ENCODE measurements around the gene BLMH. TPM values are rescaled to one million over a fixed set of nuclear protein-coding genes. Genes with fewer than 3 reads are reported as not detected.

The BLMH gene
- total RNA-seq, 1 donor from 2014 or later = 49.5 TPM

DNA sequence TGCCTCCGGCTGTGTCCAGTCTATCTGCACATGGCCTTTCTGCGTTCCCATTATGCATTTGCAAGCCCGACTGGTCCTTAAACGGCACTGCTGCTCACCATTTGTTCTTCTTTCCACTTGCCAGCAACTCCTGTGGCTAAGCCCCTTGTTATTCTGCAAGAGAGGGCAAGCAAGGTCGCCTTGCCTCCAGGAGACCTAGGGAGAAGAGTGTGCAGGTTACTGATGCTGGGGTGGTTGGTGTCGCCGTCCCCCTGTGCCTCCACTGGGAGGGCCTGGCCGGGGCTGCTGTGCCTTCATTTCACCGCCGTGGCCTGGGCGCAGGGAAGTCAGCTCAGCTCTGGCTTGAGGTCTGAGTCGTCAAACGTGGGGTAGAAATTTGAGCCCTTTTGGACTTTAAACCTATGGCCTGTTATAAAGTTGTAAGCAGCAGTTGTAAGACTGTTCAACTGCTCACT lies 69.0 kb downstream of the BLMH start:
- peaks cover 19% of the 10 kb centered on the region for H3K4me1 Mint-ChIP-seq (ENCODE audit: low read depth)
- no peak overlapping the region for H3K4me3 Mint-ChIP-seq (ENCODE audit: unreplicated experiment)
- no peaks in the 10 kb centered on the region for H3K9me3 Mint-ChIP-seq (ENCODE audit: low read depth)
- DNase-seq (ENCODE audit: low spot score) = no peak
- no peaks in the 10 kb centered on the region for H3K36me3 Mint-ChIP-seq (ENCODE audit: low read depth)
- peaks cover 9% of the 10 kb centered on the region for H3K27me3 Mint-ChIP-seq (ENCODE audit: low read depth)
- no peak overlapping the region for H3K27ac Mint-ChIP-seq (ENCODE audit: unreplicated experiment)
- TF ChIP-seq CTCF (IDR thresholded peaks at IDR 0.05) = no peak

DNA sequence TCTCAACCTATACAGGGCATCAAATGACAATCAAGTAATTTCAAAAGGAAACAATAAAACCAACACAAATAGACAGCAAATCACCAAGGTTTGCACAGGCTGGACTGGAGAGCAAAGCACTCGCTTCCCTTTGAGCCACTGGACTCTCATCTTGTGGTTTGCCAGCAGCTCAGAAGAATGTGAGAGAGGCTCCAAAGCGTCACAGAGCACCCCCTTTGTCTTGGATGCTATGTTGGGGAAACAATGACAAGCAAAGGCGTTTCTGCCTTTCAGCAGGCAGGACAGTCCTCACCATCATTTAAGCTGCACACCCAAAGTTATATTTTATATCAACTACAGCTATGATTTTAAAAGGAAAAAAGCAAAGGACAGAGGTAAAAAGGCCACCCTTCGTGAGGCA lies 69.5 kb downstream of the BLMH start:
- TF ChIP-seq CTCF (IDR thresholded peaks at IDR 0.05) = no peak
- no peak for DNase-seq (ENCODE audit: low spot score)
- H3K4me1 Mint-ChIP-seq (ENCODE audit: low read depth) = peaks cover 18% of the 10 kb centered on the region
- no peak overlapping the region for H3K4me3 Mint-ChIP-seq (ENCODE audit: unreplicated experiment)
- no peak overlapping the region for H3K27ac Mint-ChIP-seq (ENCODE audit: unreplicated experiment)
- no peaks in the 10 kb centered on the region for H3K36me3 Mint-ChIP-seq (ENCODE audit: low read depth)
- H3K9me3 Mint-ChIP-seq (ENCODE audit: low read depth) = no peaks in the 10 kb centered on the region
- H3K27me3 Mint-ChIP-seq (ENCODE audit: low read depth) = peaks cover 9% of the 10 kb centered on the region

DNA sequence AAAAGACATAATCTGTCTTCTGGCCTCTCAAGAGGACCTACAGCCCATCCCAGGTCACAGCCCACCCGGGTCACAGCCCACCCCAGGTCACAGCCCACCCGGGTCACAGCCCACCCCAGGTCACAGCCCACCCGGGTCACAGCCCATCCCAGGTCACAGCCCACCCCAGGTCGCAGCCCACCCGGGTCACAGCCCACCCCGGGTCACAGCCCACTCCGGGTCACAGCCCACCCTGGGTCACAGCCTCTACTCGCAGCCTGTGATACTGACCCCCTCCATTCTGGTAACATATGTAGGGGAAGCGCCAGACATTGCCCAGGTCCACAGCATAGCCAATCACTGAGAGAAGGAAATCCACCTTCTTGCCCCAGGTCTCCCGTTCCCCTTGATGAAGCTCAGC lies 70.4 kb downstream of the BLMH start:
- Mint-ChIP-seq H3K27ac (ENCODE audit: unreplicated experiment) (no peak overlapping the region), H3K36me3 (ENCODE audit: low read depth) (no peaks in the 10 kb centered on the region), H3K4me3 (ENCODE audit: unreplicated experiment) (no peak overlapping the region), H3K9me3 (ENCODE audit: low read depth) (no peaks in the 10 kb centered on the region), H3K4me1 (ENCODE audit: low read depth) (peaks cover 13% of the 10 kb centered on the region), H3K27me3 (ENCODE audit: low read depth) (peaks cover 7% of the 10 kb centered on the region)
- no peak for DNase-seq (ENCODE audit: low spot score)
- TF ChIP-seq CTCF (IDR thresholded peaks at IDR 0.05) = no peak

- peaks cover 9% of the 10 kb centered on the region for H3K4me1 Mint-ChIP-seq (ENCODE audit: low read depth)
- H3K27ac Mint-ChIP-seq (ENCODE audit: unreplicated experiment) = no peak overlapping the region
- no peak for DNase-seq (ENCODE audit: low spot score)
- H3K36me3 Mint-ChIP-seq (ENCODE audit: low read depth) = no peaks in the 10 kb centered on the region
- TF ChIP-seq CTCF (IDR thresholded peaks at IDR 0.05) = no peak
- no peak overlapping the region for H3K4me3 Mint-ChIP-seq (ENCODE audit: unreplicated experiment)
- H3K9me3 Mint-ChIP-seq (ENCODE audit: low read depth) = no peaks in the 10 kb centered on the region
- H3K27me3 Mint-ChIP-seq (ENCODE audit: low read depth) = peaks cover 7% of the 10 kb centered on the region
Measured at GRCh38 chr17:30220414-30220813, 71.3 kb downstream of the BLMH start.

DNA sequence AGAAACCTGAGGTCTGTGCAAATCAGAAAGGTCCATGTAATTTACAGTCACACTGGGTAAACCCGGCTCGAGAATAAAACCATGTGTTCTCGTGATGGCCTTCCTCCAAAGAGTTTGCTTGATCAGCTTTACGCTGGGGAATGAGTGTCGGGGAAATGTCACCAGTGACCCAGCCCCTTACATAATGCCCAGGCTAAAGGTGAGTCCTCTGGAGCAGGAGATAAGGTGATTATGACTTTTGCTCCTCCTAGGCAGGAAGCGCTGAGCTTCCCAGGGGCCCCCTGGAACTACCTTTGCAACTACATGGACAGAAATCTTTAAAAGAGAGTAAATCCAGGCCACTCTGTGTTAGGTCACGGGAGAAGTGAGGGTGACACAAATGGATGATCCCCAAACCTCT lies 71.9 kb downstream of the BLMH start:
- Mint-ChIP-seq H3K4me1 (ENCODE audit: low read depth) (peaks cover 4% of the 10 kb centered on the region), H3K27ac (ENCODE audit: unreplicated experiment) (no peak overlapping the region), H3K36me3 (ENCODE audit: low read depth) (no peaks in the 10 kb centered on the region), H3K4me3 (ENCODE audit: unreplicated experiment) (no peak overlapping the region), H3K9me3 (ENCODE audit: low read depth) (no peaks in the 10 kb centered on the region), H3K27me3 (ENCODE audit: low read depth) (peaks cover 7% of the 10 kb centered on the region)
- no peak for DNase-seq (ENCODE audit: low spot score)
- TF ChIP-seq CTCF (IDR thresholded peaks at IDR 0.05) = no peak
